ENCODE data around the gene ZNF264. TPM values are rescaled to one million over a fixed set of nuclear protein-coding genes. Genes with fewer than 3 reads are reported as not detected.

The ZNF264 gene
- total and polyA plus RNA-seq, 11 donors, result 3.4 to 30.1 (median 17.4) TPM

DNA sequence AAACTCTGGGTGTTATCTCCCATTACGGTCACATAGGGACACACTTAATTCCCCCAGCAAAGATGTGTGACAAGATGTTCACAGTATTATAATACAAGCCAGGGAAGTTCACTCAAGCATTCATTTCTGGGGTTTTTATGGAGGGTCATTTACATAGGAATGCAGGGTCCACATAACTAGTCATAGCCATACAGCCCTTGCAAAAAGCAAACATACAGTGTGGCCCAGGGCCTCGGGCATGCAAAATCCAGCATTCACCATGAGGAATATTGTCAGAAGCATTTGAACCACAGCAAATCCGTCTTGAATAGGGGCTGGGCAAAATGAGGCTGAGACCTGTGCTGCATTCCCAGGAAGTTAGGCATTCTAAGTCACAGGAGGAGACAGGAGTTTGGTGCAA is 76.0 kb downstream of the ZNF264 start:
- DNase-seq (no peak), ATAC-seq (no peak)
- intact Hi-C loops (cut with DNase I), result no loop called here
- Histone ChIP-seq H3K4me1 (no peaks in the 10 kb centered on the region), H3K27me3 (no peaks in the 10 kb centered on the region), H3K4me3 (no peak overlapping the region), H3K27ac (no peak overlapping the region), H3K36me3 (peaks cover 0 to 20% (median 8%) of the 10 kb centered on the region in 9 donors), H3K9me3 (no peaks in the 10 kb centered on the region)
- WGBS, 4 donors, result 86 to 93% (median 88%) methylated on average over 3 of the region's 3 CpGs
- no peak for TF ChIP-seq POLR2A (IDR thresholded peaks at IDR 0.05)
- TF ChIP-seq, protein P1, sequence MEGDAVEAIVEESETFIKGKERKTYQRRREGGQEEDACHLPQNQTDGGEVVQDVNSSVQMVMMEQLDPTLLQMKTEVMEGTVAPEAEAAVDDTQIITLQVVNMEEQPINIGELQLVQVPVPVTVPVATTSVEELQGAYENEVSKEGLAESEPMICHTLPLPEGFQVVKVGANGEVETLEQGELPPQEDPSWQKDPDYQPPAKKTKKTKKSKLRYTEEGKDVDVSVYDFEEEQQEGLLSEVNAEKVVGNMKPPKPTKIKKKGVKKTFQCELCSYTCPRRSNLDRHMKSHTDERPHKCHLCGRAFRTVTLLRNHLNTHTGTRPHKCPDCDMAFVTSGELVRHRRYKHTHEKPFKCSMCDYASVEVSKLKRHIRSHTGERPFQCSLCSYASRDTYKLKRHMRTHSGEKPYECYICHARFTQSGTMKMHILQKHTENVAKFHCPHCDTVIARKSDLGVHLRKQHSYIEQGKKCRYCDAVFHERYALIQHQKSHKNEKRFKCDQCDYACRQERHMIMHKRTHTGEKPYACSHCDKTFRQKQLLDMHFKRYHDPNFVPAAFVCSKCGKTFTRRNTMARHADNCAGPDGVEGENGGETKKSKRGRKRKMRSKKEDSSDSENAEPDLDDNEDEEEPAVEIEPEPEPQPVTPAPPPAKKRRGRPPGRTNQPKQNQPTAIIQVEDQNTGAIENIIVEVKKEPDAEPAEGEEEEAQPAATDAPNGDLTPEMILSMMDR (IDR thresholded peaks at IDR 0.05), result no peak

DNA sequence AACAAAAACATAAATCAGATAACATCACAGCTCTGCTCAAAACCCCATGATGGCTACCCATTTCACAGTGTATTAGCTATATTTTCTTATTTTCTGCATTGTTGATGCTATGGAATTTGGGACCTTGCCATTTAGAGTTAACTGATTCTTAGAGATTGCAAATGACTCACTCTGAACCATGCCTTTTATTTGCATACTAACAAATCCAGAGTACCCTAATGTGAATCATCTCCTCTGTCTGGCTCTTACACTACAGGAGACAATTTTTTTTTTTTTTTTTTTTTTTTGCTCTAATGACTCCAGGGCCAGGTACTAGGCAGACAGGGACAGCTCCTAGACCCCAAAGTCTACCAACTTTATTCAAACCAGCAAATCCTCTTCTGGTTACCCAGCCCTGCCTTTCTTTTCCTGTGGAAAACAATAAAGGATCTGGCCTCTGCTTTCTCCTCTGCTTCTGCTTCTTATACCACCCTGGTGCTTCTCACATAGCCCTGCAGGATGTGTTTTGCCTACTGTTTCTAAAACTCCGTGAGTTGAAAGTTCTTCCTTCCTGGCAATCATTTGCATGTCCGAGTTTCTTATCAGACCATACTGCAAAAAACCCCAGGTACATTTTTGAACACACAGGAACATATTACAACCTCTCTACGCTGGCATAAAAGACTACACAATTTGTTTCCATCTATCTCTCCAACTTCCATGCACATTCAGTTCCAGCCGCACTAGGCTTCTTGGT is 78.4 kb downstream of the ZNF264 start:
- H3K4me3 ChIP-seq, result no peak overlapping the region

DNA sequence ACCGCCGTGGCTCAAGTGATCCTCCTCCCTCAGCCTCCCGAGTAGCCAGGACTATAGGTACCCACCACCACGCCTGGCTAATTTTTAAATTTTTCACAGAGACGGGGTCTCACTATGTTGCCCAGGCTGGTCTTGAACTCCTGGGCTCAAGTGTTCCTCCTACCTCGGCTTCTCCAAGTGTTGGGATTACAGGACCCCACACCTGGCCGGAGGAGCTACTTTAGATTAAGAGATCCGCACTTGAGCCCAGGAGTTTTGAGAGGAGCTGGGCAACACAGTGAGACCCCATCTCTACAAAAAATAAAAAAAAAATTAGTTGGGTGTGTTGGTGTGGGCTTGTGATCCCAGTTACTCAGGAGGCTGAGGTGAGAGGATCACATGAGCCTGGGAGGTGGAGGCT is 80.0 kb downstream of the ZNF264 start:
- H3K36me3 ChIP-seq, result peaks cover 0 to 30% (median 13%) of the 10 kb centered on the region in 9 donors
- no peaks in the 10 kb centered on the region for H3K4me1 ChIP-seq
- intact Hi-C loops (cut with DNase I), result no loop called here
- H3K27me3 ChIP-seq, result no peaks in the 10 kb centered on the region
- no peak for ATAC-seq
- no peak overlapping the region for H3K4me3 ChIP-seq
- 91 to 98% (median 96%) methylated on average over 7 to 8 of the region's 8 CpGs for WGBS, 4 donors
- no peak for DNase-seq
- TF ChIP-seq, protein P1 (IDR thresholded peaks at IDR 0.05), result no peak
- no peak for TF ChIP-seq POLR2A (IDR thresholded peaks at IDR 0.05)
- no peaks in the 10 kb centered on the region for H3K9me3 ChIP-seq
- H3K27ac ChIP-seq, result no peak overlapping the region

More for the DNA sequence above, 78.4 kb downstream of the ZNF264 start:
- H3K27me3 ChIP-seq, result no peaks in the 10 kb centered on the region
- intact Hi-C loops (cut with DNase I), result no loop called here
- H3K27ac ChIP-seq, result no peak overlapping the region
- H3K9me3 ChIP-seq, result no peaks in the 10 kb centered on the region
- no peaks in the 10 kb centered on the region for H3K4me1 ChIP-seq
- ATAC-seq (no peak), DNase-seq (no peak)
- TF ChIP-seq, protein P1 (IDR thresholded peaks at IDR 0.05), result no peak
- TF ChIP-seq POLR2A (IDR thresholded peaks at IDR 0.05), result no peak
- H3K36me3 ChIP-seq, result peaks cover 0 to 26% (median 12%) of the 10 kb centered on the region in 9 donors
- WGBS, 4 donors, result 79 to 90% (median 86%) methylated on average over 4 of the region's 4 CpGs

Other genes starting within 250 kb of the ZNF264 start
- gene USP29, start 71.5 kb upstream of the ZNF264 start, total RNA-seq, result not detected
- not detected for gene USP29, start 71.5 kb upstream of the ZNF264 start, polyA plus RNA-seq
- not detected for gene ZIM3, start 46.3 kb upstream of the ZNF264 start, total RNA-seq
- not detected for gene ZIM3, start 46.3 kb upstream of the ZNF264 start, polyA plus RNA-seq
- gene DUXA, start 24.0 kb upstream of the ZNF264 start, total RNA-seq, result not detected
- not detected for gene DUXA, start 24.0 kb upstream of the ZNF264 start, polyA plus RNA-seq
- gene AURKC, start 39.5 kb downstream of the ZNF264 start, total RNA-seq, result 1 to 10 TPM in 6 of 9 donors, under 1 TPM in 1, not detected in 2; 0.91 to 3.7 (median 1.5) TPM
- 1 to 10 TPM; 1.0 to 1.3 TPM for gene AURKC, start 39.5 kb downstream of the ZNF264 start, polyA plus RNA-seq
- gene ZNF805, start 49.1 kb downstream of the ZNF264 start, total RNA-seq, result 10 to 100 TPM in 7 of 9 donors, 1 to 10 TPM in 2; 7.0 to 15.3 (median 11.4) TPM
- 1 to 10 TPM in 1 of 2 donors, under 1 TPM in 1; 0.80 to 2.4 TPM for gene ZNF805, start 49.1 kb downstream of the ZNF264 start, polyA plus RNA-seq
- gene ZNF460, start 89.0 kb downstream of the ZNF264 start, total RNA-seq, result 10 to 100 TPM; 20.1 to 47.9 (median 38.0) TPM
- 1 to 10 TPM; 3.6 to 4.6 TPM for gene ZNF460, start 89.0 kb downstream of the ZNF264 start, polyA plus RNA-seq
- 1 to 10 TPM; 4.3 to 9.1 (median 7.1) TPM for gene ZNF543, start 129.0 kb downstream of the ZNF264 start, total RNA-seq
- gene ZNF543, start 129.0 kb downstream of the ZNF264 start, polyA plus RNA-seq, result 1 to 10 TPM; 1.6 to 2.0 TPM
- 10 to 100 TPM in 4 of 9 donors, 1 to 10 TPM in 5; 7.0 to 14.5 (median 9.7) TPM for gene ZNF304, start 159.8 kb downstream of the ZNF264 start, total RNA-seq
- 1 to 10 TPM; 2.7 to 6.1 TPM for gene ZNF304, start 159.8 kb downstream of the ZNF264 start, polyA plus RNA-seq
- 10 to 100 TPM in 5 of 9 donors, 1 to 10 TPM in 4; 7.4 to 35.0 (median 12.3) TPM for gene TRAPPC2B, start 172.1 kb downstream of the ZNF264 start, total RNA-seq
- gene TRAPPC2B, start 172.1 kb downstream of the ZNF264 start, polyA plus RNA-seq, result 10 to 100 TPM; 34.4 to 35.6 TPM
- 1 to 10 TPM; 1.9 to 3.7 (median 2.6) TPM for gene ZNF547, start 172.1 kb downstream of the ZNF264 start, total RNA-seq
- gene ZNF547, start 172.1 kb downstream of the ZNF264 start, polyA plus RNA-seq, result 1 to 10 TPM; 1.7 to 2.0 TPM
- gene ZNF548, start 198.4 kb downstream of the ZNF264 start, total RNA-seq, result 10 to 100 TPM; 11.6 to 20.3 (median 15.3) TPM
- 10 to 100 TPM in 1 of 2 donors, 1 to 10 TPM in 1; 5.1 to 12.0 TPM for gene ZNF548, start 198.4 kb downstream of the ZNF264 start, polyA plus RNA-seq
- gene ZNF17, start 219.7 kb downstream of the ZNF264 start, total RNA-seq, result 10 to 100 TPM in 2 of 9 donors, 1 to 10 TPM in 7; 3.9 to 13.5 (median 9.0) TPM
- gene ZNF17, start 219.7 kb downstream of the ZNF264 start, polyA plus RNA-seq, result 1 to 10 TPM; 3.2 to 8.5 TPM
- 1 to 10 TPM; 2.0 to 8.2 (median 3.7) TPM for gene ZNF749, start 243.8 kb downstream of the ZNF264 start, total RNA-seq
- 10 to 100 TPM in 1 of 2 donors, 1 to 10 TPM in 1; 1.2 to 17.4 TPM for gene ZNF749, start 243.8 kb downstream of the ZNF264 start, polyA plus RNA-seq

All from heart left ventricle (tissue), 16 donors.